ENCODE results near the gene PDZD2. TPM values are rescaled to one million over a fixed set of nuclear protein-coding genes. Genes with fewer than 3 reads are reported as not detected.
A peak's percentile ranks its signal among the peaks of the same experiment; 100 is the strongest.

PDZD2 gene
- polyA plus RNA-seq, 3 donors: 16.9 to 20.2 (median 18.3) TPM

DNA sequence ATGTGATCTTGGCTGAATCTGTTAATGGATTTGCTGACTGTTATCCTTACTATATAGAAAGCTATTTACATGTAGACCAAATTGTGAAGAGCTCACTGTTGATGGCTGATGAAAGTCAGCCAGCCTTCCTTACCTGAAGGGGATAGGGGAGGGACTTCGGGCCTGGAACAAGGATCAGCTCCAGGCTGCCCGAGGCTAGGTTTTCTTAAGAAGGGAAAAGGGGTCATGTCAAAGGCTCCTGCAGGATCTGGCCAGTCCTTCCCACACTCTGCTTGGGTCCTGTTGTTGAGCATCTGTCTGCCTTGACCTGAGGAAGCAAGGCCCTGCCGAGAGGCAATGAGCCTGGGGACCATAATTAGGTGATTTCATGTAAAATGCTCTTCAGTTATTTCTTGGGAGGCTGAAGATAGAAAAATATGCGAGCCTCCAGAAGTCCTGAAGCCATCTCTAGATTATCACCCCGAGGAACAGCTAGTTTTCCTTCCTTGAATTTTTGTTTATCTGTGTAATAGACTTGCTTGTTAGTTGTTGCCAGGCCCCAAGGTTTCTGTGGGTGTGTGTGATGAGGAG lies 261.4 kb downstream of the PDZD2 start:
- DNase-seq (ENCODE audit: low read depth in 3 of 3, low spot score in 2 of 3): no peak

GRCh38 chr5:31901807-31902530 lies 263.0 kb downstream of the PDZD2 start:
- no peak for DNase-seq (ENCODE audit: low read depth in 3 of 3, low spot score in 2 of 3)

GRCh38 chr5:31908396-31908795 lies 269.5 kb downstream of the PDZD2 start:
- no peak for DNase-seq (ENCODE audit: low read depth in 3 of 3, low spot score in 2 of 3)

GRCh38 chr5:31909073-31909472 lies 270.1 kb downstream of the PDZD2 start:
- no peak for DNase-seq (ENCODE audit: low read depth in 3 of 3, low spot score in 2 of 3)

GRCh38 chr5:31911291-31912265 lies 272.6 kb downstream of the PDZD2 start:
- DNase-seq (ENCODE audit: low read depth in 3 of 3, low spot score in 2 of 3): no peak

- no peak for DNase-seq (ENCODE audit: low read depth in 3 of 3, low spot score in 2 of 3)
Observed at GRCh38 chr5:31913808-31914207, 274.9 kb downstream of the PDZD2 start.

GRCh38 chr5:31916327-31916726 lies 277.4 kb downstream of the PDZD2 start:
- no peak for DNase-seq (ENCODE audit: low read depth in 3 of 3, low spot score in 2 of 3)

DNA sequence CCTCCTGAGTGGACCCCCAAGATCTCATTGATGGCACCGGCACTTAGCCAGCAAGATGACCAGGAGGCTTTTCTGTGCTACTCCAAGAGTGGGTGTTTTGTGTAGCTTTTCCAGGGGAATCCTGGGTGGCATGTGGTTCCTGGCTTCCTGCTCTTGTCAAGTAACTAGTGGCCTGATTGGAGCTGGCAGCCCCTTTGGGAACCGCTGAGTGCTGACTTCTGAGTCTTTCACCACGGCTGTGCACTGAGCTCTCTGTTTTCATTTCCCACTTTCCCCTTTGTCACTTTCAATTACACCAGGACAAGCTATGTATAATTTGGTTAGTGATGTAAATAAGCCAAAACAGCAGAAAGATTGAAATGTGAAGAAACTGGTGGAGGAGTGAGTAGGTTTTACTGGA lies 279.8 kb downstream of the PDZD2 start:
- DNase-seq (ENCODE audit: low read depth in 3 of 3, low spot score in 2 of 3): no peak

DNA sequence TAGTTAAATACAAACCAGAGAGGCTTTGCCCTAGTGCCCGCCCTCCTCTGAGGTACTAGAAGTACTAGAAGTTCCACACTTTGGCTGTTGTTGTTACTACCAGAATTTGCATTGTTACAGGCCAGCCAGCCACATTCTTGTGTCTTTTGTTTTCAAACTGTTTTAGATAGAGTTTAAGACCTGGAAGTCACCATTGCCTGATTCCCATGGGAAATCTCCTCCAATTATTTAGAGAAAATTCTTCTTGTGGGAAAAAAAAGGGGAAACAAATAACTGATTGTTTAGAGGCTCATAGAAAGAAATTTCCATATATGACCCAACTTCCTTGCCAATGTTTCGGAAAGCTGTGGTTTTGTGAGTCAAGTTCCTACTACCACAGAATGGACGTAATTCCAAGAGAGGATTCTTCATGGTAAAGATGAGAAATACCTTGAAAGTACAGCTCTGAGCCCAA lies 282.9 kb downstream of the PDZD2 start:
- DNase-seq (ENCODE audit: low read depth in 3 of 3, low spot score in 2 of 3): no peak

DNA sequence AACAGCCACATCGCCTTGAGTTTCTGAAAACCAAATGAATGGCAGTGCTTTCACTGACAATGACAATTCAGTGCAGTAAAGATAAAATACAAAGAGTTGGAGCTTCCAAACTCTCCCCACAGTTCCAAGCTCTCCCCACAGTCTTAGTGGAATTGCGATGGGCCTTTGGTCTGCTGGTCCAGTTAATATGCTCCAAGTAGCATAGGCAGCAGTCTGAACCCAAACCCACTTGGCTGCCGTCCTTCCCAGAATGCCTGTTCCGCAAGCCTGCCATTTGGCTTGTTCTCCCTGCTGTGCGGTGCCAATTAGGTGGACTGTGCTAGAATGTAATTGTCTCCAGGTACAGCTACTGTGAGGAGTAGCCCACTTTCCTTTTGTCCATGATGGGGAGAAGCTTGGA lies 285.1 kb downstream of the PDZD2 start:
- DNase-seq (ENCODE audit: low read depth in 3 of 3, low spot score in 2 of 3): no peak

- no peak for DNase-seq (ENCODE audit: low read depth in 3 of 3, low spot score in 2 of 3)
Observed at GRCh38 chr5:31931874-31932273, 292.9 kb downstream of the PDZD2 start.

GRCh38 chr5:31934156-31934555 lies 295.2 kb downstream of the PDZD2 start:
- DNase-seq (ENCODE audit: low read depth in 3 of 3, low spot score in 2 of 3): no peak

GRCh38 chr5:31935496-31936369 lies 296.8 kb downstream of the PDZD2 start:
- peak in 1 of 3 donors; percentile 45 for DNase-seq (ENCODE audit: low read depth in 3 of 3, low spot score in 2 of 3)

- no peak for DNase-seq (ENCODE audit: low read depth in 3 of 3, low spot score in 2 of 3)
Observed at GRCh38 chr5:31936683-31937082, 297.8 kb downstream of the PDZD2 start.

GRCh38 chr5:31937226-31937625 lies 298.3 kb downstream of the PDZD2 start:
- no peak for DNase-seq (ENCODE audit: low read depth in 3 of 3, low spot score in 2 of 3)

GRCh38 chr5:31937703-31938102 lies 298.8 kb downstream of the PDZD2 start:
- DNase-seq (ENCODE audit: low read depth in 3 of 3, low spot score in 2 of 3): no peak

GRCh38 chr5:31939151-31939550 lies 300.2 kb downstream of the PDZD2 start:
- no peak for DNase-seq (ENCODE audit: low read depth in 3 of 3, low spot score in 2 of 3)

- no peak for DNase-seq (ENCODE audit: low read depth in 3 of 3, low spot score in 2 of 3)
Observed at GRCh38 chr5:31941151-31941755, 302.3 kb downstream of the PDZD2 start.

GRCh38 chr5:31942546-31942945 lies 303.6 kb downstream of the PDZD2 start:
- no peak for DNase-seq (ENCODE audit: low read depth in 3 of 3, low spot score in 2 of 3)

Measured in right renal cortex interstitium (tissue), 3 donors.